ENCODE results near the gene METTL9.
A peak's percentile ranks its signal among the peaks of the same experiment; 100 is the strongest.

METTL9 gene

GRCh38 chr16:21592191-21592590 is 7.2 kb upstream of the METTL9 start:
- no peak overlapping the region for H3K27ac ChIP-seq
- no peak for TF ChIP-seq CTCF (conservative IDR thresholded peaks at IDR 0.05)

GRCh38 chr16:21593530-21594289 is 5.7 kb upstream of the METTL9 start:
- 0 out of 2 replicates have a peak overlapping the region, but pooled peaks have one; percentile 9 for H3K27ac ChIP-seq

GRCh38 chr16:21597561-21598030 is 1.8 kb upstream of the METTL9 start:
- H3K27ac ChIP-seq: peak overlapping the region; percentile 83; the same call in 1 of the 2 replicates
- no peak for TF ChIP-seq CTCF (conservative IDR thresholded peaks at IDR 0.05)

More at GRCh38 chr16:21593530-21594289, 5.7 kb upstream of the METTL9 start:
- no peak for TF ChIP-seq CTCF (conservative IDR thresholded peaks at IDR 0.05)

- TF ChIP-seq CTCF (conservative IDR thresholded peaks at IDR 0.05): no peak
- H3K27ac ChIP-seq: peak overlapping the region; percentile 83
Observed at GRCh38 chr16:21598206-21598605, 1.2 kb upstream of the METTL9 start.

- TF ChIP-seq CTCF (conservative IDR thresholded peaks at IDR 0.05): no peak
- H3K27ac ChIP-seq: peak overlapping the region; percentile 83
Observed at GRCh38 chr16:21598701-21599121, 666 bp upstream of the METTL9 start.

- H3K27ac ChIP-seq: peak overlapping the region; percentile 83
- TF ChIP-seq CTCF (conservative IDR thresholded peaks at IDR 0.05): no peak
Observed at GRCh38 chr16:21600031-21600773, 825 bp downstream of the METTL9 start.

GRCh38 chr16:21602785-21603184 is 3.4 kb downstream of the METTL9 start:
- no peak overlapping the region for H3K27ac ChIP-seq
- no peak for TF ChIP-seq CTCF (conservative IDR thresholded peaks at IDR 0.05)
